GM18498 (cell line): Measurements from ENCODE around the gene PAFAH2.
"Not testable (repeated sequence)": the region's sequence is repeated elsewhere in the genome, so short reads cannot be mapped to it uniquely, and the experiment has no call there.

Source experiments
- ATAC-seq: cut with Tn5 transposase; IDR thresholded peaks from one replicate; pipeline ENCODE4 v1.9.1; 2021; ENCODE audit warnings: mild to moderate bottlenecking, moderate library complexity; ENCODE audit not compliant: unreplicated experiment

PAFAH2 gene

DNA sequence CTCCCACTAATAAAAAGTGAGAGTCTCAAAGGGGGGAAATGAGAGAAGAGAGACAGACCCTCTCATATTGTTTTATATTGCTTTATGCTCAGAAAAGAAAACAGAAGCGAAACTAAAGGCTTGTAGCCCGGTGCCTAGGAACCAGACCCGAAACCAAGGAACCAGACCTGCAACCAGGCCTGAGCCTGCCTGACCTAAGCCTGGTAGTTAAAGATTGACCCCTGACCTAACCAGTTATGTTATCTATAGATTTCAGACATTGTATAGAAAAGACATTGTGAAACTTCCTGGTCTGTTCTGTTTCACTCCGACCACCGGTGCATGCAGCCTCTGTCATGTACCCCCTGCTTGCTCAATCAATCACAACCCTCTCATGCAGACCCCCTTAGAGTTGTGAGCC lies 54.4 kb downstream of the PAFAH2 start:
- not testable (repeated sequence) for ATAC-seq

DNA sequence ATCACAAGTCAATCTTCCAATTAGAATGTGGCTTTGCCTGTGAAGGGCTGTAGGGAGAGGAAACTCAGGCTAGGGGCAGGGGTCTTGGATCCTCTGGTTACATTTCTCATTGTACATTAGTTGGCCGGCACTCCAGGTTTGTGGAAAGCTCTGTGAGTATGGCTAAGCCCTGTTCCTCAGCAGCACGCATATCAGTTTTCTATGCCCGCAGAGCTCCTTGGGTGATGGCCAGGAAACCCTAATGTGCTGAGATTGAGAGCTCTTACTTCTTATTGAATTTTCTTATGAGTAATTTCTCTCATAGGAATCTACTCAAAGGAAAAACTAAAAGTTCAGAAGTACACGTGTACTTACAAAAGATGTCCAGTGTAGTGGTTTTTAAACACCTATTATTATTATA lies 60.9 kb downstream of the PAFAH2 start:
- ATAC-seq: no peak

GRCh38 chr1:25933479-25934365 lies 64.1 kb downstream of the PAFAH2 start:
- ATAC-seq: no peak

GRCh38 chr1:25932811-25933400 lies 65.0 kb downstream of the PAFAH2 start:
- not testable (repeated sequence) for ATAC-seq

- no peak for ATAC-seq
These were observed 65.5 kb downstream of the PAFAH2 start for GRCh38 chr1:25932321-25932720.

DNA sequence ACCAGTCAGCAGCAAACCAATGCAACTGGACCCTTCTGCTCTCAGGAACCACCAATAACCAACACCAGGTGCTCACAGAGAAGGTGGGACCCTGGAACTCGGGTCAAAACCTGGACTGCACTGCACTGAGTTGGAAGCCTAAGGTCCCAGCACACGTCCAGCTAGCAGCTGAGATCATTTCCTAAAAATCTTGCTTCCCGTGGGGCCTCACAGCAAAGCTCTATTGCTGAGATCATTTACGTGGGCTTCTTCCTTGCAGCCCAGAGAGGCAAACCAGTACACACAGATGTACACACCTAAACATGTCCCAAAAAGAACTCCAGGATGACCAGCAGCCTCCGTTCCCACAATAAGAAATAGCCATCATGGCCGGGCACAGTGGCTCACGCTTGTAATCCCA lies 68.8 kb downstream of the PAFAH2 start:
- ATAC-seq: no peak

DNA sequence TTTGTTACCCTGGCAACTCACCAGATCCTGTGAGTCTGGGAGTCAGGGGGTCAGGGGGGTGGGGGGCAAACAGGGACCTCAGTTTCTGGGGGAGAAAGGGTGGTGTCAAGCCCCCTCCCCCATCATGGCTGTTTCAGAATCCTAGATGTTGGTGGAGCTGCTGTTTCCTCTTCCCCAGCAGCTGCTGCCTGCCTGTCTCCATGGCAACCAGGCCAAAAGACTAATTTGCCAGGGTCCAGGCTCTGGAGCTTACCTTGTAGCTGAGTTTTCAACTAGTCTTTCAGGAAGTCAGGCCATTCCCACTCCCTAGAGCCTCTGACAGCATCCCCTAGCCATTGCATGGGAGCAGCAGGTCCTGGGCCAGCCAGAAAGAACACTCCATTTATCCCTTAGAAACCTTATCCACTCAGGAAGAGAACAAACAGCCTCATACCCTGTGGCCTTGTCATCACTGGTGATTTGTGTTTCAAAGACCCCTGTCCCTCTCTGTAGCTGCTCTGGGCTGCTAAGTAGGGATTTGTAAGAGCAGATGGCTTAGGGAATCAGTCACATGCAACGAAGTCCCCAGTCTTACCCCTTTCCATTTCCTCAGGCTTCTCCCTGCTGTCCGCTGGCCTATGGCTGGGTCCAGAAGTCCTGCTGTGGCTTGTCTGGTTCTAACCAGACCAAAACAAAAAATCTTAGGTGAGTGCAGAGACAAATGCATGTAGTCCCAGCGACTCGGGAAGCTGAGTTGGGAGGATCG lies 70.2 kb downstream of the PAFAH2 start:
- ATAC-seq: no peak

DNA sequence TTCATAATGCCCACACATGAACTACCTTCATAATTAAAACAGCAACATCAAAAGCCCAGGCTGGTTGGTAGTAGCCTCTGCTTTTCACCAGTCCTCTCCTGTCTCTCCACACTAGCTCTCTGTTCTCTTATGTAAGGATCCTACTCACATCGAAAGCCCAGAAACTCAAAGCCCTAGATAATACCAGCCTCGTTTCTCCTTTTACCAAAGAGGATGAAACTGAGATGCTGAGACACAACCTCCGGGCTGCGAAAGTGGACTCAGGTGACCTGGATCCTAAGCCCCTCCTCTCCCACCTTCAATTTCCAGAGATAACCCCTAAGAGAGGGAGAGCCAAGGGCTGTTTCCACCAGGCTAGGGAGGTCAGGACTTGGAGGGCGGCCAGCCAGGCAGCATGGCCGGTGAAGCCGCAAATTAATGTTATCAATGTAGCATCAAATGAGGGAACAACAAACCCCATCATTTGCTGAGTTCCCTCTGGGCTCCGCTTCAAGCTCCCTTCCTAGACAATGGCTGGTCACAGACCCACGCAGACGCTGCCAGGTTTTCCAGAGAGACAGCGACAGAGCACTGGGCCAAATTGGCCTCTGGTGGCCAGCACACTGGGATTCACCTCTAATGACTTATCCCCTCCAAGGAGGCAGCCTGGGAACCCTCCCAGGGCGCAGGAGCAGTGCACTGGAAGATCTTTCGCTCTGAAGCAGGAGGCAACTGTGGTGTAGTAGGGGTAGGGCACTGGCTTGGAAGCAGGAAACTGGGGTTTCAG lies 70.9 kb downstream of the PAFAH2 start:
- no peak for ATAC-seq

DNA sequence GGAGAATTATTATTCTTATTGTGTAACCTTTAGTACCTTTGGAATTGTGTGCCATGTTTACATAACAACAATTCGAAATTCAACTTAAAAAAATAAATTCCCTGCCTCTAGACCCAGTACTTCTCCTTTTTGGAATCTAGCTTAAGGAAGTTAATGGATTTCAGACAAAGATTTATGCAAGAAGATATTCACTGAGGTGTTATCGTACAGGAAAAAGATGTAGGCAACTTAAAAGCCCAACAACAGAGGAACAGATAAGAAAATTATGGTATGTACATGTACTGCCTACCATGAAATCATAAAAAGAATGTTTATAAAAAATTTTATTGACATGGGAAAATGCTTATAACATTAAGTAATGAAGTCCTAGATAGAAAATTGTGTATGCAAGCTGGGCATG lies 73.4 kb downstream of the PAFAH2 start:
- no peak for ATAC-seq

- no peak for ATAC-seq
These were observed 74.8 kb downstream of the PAFAH2 start for GRCh38 chr1:25922971-25923552.

GRCh38 chr1:25922056-25922970 lies 75.5 kb downstream of the PAFAH2 start:
- no peak for ATAC-seq

DNA sequence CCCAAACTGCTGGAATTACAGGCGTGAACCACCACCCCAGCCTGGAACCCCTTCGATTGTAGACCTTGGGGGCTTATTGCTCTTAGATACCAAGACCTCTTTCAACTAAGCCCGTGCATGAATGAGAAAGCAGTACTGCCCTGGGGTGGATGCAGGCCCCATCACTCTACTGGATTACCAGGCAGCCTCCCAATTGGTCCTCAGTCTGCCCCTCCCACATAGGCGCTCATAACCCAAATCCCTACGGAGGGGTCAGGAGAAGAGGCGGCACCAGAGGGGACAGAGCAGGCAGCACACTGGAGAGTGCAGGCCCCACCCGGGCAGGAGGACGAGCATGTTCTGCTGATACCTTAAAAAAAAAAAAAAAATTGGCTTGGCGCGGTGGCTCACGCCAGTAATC lies 79.2 kb downstream of the PAFAH2 start:
- ATAC-seq: no peak

DNA sequence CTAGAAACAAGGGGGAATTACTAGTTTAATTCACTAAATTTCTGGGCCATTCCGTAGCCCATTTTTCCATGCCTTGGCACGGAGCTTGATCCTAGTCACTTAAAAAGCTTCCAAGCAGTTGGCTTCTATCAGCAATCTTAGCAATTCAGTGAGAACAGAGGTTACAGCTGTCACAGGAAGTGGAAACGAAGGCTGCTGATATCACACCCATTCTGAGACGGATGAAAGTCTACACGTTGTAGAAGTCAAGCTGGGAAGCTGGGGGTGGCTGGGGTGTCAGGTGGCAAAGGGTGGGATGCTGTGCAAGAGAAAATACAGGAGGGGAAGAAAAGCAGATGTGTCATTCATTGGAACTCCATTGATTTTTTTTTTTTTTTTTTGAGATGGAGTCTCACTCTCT lies 79.9 kb downstream of the PAFAH2 start:
- no peak for ATAC-seq

- no peak for ATAC-seq
These were observed 81.4 kb downstream of the PAFAH2 start for GRCh38 chr1:25916460-25916859.

DNA sequence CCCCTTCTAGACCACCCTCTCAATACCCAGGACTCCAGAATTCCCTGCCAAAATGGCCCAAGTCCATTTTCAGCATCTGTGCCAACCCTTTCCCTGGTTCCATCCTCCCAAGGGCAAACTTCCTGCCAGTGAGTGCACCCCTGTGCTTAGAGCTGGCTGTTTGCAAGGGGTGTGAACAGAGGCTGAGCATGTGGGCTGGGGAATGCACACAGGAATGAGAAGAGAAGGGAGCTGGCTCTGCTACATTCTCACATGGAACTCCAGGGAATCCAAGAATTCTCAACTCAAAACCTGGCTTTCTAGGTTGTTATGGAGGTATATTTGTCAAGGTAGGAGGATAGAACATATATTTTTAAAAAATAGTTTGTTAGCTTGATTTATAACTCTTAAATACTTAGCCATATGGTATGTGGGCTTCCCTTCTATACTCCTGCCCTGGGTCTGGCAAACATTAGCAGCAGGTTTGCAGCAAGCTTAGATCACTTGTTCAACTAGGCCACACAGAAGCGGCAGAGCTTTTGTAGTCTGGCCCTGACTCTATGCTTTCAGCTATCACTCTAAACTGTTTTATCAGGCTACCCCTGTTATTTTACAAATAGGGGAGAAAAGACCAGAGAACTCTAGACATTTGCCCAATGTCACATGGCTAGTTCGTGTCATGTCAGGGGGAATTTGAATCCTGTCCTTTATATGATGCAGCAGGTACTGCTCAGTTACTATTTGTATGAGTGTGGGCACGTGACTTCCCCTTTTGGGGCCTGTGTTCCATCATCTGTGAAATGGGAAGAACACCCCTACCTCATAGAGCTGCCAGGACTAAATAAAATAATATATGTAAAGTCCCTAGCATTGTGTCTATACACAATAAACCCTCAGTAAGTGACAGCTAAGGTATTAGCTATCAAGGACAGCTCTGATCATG lies 83.5 kb downstream of the PAFAH2 start:
- ATAC-seq: no peak

DNA sequence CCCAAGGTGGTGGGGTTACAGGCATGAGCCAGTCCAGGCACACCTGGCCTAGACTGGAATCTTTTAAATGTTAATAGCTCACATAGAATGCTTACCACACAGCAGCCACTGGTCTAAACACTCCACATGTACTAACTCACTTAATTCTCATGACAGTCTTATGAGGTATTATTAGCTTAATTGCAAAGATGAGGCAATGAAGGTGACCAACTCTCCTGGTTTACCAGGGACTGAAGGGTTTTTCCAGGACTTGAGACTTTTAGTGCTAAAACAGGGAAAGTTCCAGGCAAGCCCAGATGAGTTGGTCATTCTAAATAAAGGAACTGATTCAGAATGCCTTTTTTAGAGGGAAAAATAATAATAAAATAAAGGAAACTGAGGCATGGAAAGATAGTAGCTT lies 84.7 kb downstream of the PAFAH2 start:
- no peak for ATAC-seq

GRCh38 chr1:25912076-25912831 lies 85.6 kb downstream of the PAFAH2 start:
- ATAC-seq: no peak

- ATAC-seq: no peak
These were observed 86.7 kb downstream of the PAFAH2 start for GRCh38 chr1:25911162-25911561.
